ENCODE measurements around the gene LDB2. TPM values are rescaled to one million over a fixed set of nuclear protein-coding genes. Genes with fewer than 3 reads are reported as not detected.
A peak's percentile ranks its signal among the peaks of the same experiment; 100 is the strongest.

LDB2 gene
- total RNA-seq, 1 donor = 18.8 TPM

DNA sequence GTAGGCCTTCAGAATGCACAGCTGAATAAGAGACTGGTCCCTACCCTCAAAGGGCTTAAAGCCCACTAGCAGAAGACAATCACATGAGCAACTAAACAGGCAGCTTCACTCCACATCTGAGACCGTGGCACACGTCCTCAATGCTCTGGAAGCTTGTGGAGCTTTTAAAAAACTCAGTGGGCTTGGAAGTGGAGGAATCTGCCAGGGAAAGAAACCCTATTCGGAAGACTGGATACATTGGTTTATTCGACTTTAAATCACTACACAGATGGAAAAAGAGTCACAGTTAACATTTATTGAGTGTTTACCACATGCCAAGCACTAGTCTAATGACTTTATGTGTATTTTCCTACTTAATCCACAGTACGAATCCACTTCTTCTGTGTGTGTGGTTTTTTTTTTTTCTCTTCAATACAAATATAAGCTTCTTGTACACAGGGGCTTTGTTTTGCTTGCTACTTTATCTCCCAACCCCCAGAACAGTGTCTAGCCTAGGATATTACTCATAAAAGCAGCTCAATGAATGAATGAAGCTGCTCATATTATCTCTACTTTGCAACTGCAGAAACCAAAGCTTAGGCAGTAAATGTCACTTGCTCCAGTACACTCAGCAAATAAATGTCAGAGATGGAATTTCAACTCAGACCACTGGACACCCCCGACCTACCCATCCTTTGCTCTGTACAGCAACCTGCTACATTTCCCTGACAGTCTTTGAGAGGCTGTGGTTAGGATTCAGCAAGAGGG lies 137.7 kb downstream of the LDB2 start:
- Histone ChIP-seq H3K4me3 (ENCODE audit: insufficient read depth, low read length) (no peak overlapping the region), H3K4me1 (ENCODE audit: insufficient read depth, low read length) (peaks cover 41% of the 10 kb centered on the region), H3K36me3 (ENCODE audit: insufficient read depth, low read length) (no peaks in the 10 kb centered on the region), H2AFZ (ENCODE audit: low read length) (no peak overlapping the region), H3K27ac (ENCODE audit: low read depth, low read length) (peak overlapping the region; percentile 5), H3K27me3 (ENCODE audit: insufficient read depth, low read length) (no peaks in the 10 kb centered on the region), H3K79me2 (ENCODE audit: insufficient read depth, low read length) (no peaks in the 10 kb centered on the region), H4K20me1 (ENCODE audit: insufficient read depth, low read length) (no peaks in the 10 kb centered on the region), H3K9me3 (ENCODE audit: low read depth, low read length) (no peaks in the 10 kb centered on the region), H3K4me2 (ENCODE audit: insufficient read depth, low read length) (no peak overlapping the region)
- TF ChIP-seq, protein P1, sequence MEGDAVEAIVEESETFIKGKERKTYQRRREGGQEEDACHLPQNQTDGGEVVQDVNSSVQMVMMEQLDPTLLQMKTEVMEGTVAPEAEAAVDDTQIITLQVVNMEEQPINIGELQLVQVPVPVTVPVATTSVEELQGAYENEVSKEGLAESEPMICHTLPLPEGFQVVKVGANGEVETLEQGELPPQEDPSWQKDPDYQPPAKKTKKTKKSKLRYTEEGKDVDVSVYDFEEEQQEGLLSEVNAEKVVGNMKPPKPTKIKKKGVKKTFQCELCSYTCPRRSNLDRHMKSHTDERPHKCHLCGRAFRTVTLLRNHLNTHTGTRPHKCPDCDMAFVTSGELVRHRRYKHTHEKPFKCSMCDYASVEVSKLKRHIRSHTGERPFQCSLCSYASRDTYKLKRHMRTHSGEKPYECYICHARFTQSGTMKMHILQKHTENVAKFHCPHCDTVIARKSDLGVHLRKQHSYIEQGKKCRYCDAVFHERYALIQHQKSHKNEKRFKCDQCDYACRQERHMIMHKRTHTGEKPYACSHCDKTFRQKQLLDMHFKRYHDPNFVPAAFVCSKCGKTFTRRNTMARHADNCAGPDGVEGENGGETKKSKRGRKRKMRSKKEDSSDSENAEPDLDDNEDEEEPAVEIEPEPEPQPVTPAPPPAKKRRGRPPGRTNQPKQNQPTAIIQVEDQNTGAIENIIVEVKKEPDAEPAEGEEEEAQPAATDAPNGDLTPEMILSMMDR (IDR thresholded peaks at IDR 0.05; ENCODE audit: extremely low read depth, low read depth, low read length) = no peak
- DNase-seq (ENCODE audit: insufficient read length, low spot score, missing footprints) = no peak

DNA sequence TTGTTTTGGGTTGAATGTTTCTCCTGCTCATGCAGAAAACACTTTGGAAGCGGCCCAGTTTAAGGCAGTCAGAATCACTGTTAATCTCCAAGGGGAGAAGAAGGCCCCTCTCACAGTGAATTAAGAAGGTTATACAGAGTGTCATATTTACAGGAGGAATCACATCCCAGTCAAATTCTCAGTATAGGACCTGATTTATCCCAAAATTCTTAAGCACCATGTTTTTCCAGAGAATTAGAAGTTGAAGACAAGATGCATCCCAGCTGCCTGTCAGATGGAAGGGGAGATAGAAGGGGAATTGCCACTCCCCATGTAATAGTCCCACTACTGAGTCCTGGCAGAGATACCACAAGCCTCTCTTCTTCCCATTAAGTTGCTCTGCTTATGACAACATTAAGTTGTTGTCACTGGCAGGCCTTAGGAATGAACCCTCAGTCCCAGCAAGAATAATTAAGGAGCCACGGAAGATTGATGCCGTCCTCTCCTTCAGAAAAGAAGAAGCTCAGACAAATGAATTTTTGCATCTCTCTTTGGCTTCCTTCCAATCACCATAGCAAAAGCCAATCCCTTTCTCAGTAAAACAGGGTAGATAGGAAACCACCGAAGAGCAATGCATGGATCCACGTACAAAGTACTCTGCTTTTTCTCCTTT lies 138.4 kb downstream of the LDB2 start:
- Histone ChIP-seq H3K4me2 (ENCODE audit: insufficient read depth, low read length) (no peak overlapping the region), H2AFZ (ENCODE audit: low read length) (no peak overlapping the region), H3K36me3 (ENCODE audit: insufficient read depth, low read length) (peaks cover 1% of the 10 kb centered on the region), H3K27ac (ENCODE audit: low read depth, low read length) (peak overlapping the region; percentile 5), H3K4me3 (ENCODE audit: insufficient read depth, low read length) (no peak overlapping the region), H4K20me1 (ENCODE audit: insufficient read depth, low read length) (no peaks in the 10 kb centered on the region), H3K9me3 (ENCODE audit: low read depth, low read length) (no peaks in the 10 kb centered on the region), H3K79me2 (ENCODE audit: insufficient read depth, low read length) (no peaks in the 10 kb centered on the region), H3K27me3 (ENCODE audit: insufficient read depth, low read length) (no peaks in the 10 kb centered on the region), H3K4me1 (ENCODE audit: insufficient read depth, low read length) (peaks cover 41% of the 10 kb centered on the region)
- no peak for DNase-seq (ENCODE audit: insufficient read length, low spot score, missing footprints)
- TF ChIP-seq, protein P1 (IDR thresholded peaks at IDR 0.05; ENCODE audit: extremely low read depth, low read depth, low read length) = no peak

DNA sequence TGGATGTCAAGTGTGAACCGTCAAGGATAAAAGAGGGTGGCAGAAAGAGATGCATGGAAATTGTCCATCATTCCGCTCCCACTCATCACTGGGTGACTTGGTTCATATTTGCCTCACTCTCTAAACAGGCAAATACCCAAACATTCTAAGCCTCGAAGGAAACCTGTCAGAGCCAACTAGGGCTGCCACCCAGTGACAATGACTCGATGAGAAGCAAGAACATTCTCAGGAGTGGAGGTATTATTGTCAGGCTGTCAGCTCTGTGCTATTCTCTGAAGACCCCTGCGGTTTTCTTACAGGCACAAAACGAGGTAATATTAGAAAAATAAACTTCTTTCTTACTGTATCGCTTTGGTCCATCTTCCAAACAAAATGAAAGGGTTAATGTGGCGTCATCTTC lies 139.6 kb downstream of the LDB2 start:
- Histone ChIP-seq H3K79me2 (ENCODE audit: insufficient read depth, low read length) (no peaks in the 10 kb centered on the region), H3K27ac (ENCODE audit: low read depth, low read length) (no peak overlapping the region), H2AFZ (ENCODE audit: low read length) (no peak overlapping the region), H3K4me1 (ENCODE audit: insufficient read depth, low read length) (peaks cover 41% of the 10 kb centered on the region), H3K4me3 (ENCODE audit: insufficient read depth, low read length) (no peak overlapping the region), H3K27me3 (ENCODE audit: insufficient read depth, low read length) (no peaks in the 10 kb centered on the region), H3K36me3 (ENCODE audit: insufficient read depth, low read length) (peaks cover 6% of the 10 kb centered on the region), H3K4me2 (ENCODE audit: insufficient read depth, low read length) (no peak overlapping the region), H3K9me3 (ENCODE audit: low read depth, low read length) (no peaks in the 10 kb centered on the region), H4K20me1 (ENCODE audit: insufficient read depth, low read length) (no peaks in the 10 kb centered on the region)
- DNase-seq (ENCODE audit: insufficient read length, low spot score, missing footprints) = no peak
- TF ChIP-seq, protein P1 (IDR thresholded peaks at IDR 0.05; ENCODE audit: extremely low read depth, low read depth, low read length) = no peak

DNA sequence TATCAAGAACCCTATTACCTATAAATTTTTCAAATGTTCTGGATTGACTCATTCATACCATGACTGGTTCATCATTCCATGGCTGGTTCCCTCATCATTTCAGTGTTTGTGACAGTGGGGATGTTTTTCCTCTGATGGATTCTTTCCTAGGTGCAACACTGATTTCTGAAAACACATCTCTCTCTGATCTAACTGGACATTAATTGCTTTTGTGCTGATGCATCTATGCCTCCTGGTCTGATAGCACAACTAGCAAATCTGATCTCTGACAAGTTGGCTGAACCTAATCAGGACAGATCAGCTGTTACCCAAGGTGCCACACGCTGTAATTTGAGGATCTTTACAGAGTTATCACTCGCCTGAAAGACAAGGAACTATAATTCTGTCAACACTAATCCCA lies 140.2 kb downstream of the LDB2 start:
- no peaks in the 10 kb centered on the region for H3K27me3 ChIP-seq (ENCODE audit: insufficient read depth, low read length)
- DNase-seq (ENCODE audit: insufficient read length, low spot score, missing footprints) = no peak
- TF ChIP-seq, protein P1 (IDR thresholded peaks at IDR 0.05; ENCODE audit: extremely low read depth, low read depth, low read length) = no peak
- H3K36me3 ChIP-seq (ENCODE audit: insufficient read depth, low read length) = peaks cover 6% of the 10 kb centered on the region
- no peak overlapping the region for H2AFZ ChIP-seq (ENCODE audit: low read length)
- H3K79me2 ChIP-seq (ENCODE audit: insufficient read depth, low read length) = no peaks in the 10 kb centered on the region
- H3K4me3 ChIP-seq (ENCODE audit: insufficient read depth, low read length) = no peak overlapping the region
- no peaks in the 10 kb centered on the region for H4K20me1 ChIP-seq (ENCODE audit: insufficient read depth, low read length)
- H3K27ac ChIP-seq (ENCODE audit: low read depth, low read length) = no peak overlapping the region
- H3K4me2 ChIP-seq (ENCODE audit: insufficient read depth, low read length) = no peak overlapping the region
- H3K9me3 ChIP-seq (ENCODE audit: low read depth, low read length) = no peaks in the 10 kb centered on the region
- peaks cover 41% of the 10 kb centered on the region for H3K4me1 ChIP-seq (ENCODE audit: insufficient read depth, low read length)

Data from osteoblast (primary cell).